Measurements from ENCODE around the gene CFAP92.
"Not testable (repeated sequence)": the region's sequence is repeated elsewhere in the genome, so short reads cannot be mapped to it uniquely, and the experiment has no call there.

CFAP92 gene

GRCh38 chr3:128906031-128906803, 87.7 kb downstream of the CFAP92 start:
- no peak for DNase-seq (ENCODE audit: low read depth in 3 of 3)

GRCh38 chr3:128903501-128903900, 90.4 kb downstream of the CFAP92 start:
- DNase-seq (ENCODE audit: low read depth in 3 of 3), result no peak

DNA sequence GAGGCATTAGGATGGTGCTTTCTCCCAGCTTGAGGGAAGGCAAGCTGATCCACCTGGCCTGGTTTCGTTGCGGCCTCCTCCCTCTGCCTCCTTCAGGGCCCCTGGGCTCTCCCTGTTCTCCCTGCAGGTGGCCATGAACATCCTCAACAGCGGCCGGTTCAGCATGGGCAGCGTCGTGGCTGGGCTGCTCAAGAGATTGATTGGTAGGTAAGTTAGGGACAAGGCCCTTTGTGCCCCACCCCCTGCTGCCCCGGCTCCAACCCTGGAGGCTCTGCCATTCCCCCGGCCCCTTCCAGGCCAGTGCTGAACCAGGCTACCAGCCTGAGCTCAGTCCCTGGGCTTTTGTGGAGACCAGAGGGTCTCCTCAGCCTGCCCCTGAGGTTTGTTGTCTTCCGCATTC, 91.5 kb downstream of the CFAP92 start:
- DNase-seq (ENCODE audit: low read depth in 3 of 3), result no peak

DNA sequence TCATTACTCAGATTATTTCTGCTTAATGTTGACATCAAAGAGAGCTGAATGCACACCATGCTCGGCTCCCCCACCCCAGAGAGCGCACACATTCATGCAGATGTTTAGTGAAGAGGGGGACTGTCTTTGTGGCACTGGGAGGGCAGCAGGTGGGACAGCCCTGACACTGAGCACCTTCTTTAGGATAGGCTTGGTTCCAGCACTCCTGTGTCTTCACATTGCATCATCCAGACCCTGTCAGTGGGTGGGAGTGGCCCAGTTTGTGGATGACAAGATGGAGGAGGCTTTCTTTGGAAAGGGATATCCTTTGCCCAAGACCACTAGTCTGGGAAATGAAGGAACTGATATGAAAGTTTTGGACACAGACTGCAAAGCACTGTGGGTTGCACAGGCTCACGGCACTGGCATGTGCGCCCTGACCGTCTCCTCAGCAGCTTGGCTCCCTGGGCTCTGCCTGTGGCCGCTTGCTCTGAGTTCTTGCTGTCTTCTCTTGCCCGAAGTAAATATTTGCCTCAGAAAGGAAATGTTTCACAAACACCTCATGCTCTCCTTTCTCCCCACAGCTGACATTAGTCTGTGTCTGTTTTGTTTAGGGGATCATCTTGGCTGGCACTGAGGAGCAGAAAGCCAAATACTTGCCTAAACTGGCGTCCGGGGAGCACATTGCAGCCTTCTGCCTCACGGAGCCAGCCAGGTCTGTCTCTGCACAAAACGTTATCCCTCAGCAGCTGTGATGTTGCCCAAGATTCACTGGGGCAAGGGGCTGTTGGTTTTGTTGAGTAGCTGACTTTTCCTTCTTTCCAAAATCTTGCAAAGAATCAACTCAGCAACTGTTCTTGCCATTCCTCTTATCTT, 97.8 kb downstream of the CFAP92 start:
- no peak for DNase-seq (ENCODE audit: low read depth in 3 of 3)

DNA sequence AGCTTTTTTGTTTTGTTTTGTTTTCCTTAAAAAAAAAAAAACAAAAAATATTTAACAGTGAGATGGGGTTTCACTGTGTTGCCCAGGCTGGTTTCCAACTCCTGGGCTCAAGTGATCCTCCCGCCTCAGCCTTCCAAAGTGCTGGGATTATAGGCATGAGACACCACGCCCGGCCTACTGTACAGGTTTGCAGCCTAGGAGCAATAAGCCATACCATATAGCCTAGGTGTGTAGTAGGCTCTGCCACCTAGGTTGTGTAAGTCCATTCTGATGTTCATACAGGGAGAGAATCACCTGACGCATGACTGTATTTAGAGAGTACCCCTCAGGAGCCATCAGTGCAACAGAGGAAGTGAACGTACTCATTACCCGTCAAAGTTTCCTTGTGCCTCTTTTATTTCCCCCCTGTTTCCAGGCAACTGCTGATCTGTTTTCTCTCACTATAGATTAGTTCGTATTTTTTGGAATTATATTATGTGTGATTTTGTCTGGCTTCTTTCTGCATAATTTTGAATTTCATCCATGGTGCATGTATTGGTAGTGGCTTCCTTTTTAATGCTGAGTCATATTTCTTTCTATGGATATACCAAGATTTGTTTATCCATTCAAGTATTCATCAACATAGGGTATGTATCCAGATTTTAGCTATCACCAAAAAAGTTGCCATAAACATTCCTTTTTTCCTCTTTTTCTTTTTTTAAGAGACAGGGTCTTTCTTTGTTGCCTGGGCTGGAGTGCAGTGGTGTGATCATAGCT, 104.6 kb downstream of the CFAP92 start:
- no peak for DNase-seq (ENCODE audit: low read depth in 3 of 3)

DNA sequence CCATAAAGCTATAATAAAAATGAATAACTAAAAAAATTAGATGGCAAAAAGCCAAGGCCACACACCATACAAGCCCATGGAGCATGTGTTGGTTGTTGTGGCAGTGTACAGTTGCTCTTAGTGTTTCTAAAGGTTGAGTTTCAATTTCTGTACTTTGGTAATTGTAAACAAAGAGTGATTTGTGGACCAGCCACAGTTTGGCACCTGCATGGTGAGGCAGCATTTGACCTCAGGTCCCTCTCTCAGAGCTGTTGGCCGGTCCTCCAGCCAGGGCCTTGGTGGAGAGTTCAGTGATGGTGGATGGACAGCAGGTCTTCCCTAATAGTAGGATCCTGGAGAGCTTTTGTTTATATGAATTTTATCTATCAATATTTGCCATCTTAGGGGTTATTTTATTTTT, 108.9 kb downstream of the CFAP92 start:
- no peak for DNase-seq (ENCODE audit: low read depth in 3 of 3)

- no peak for DNase-seq (ENCODE audit: low read depth in 3 of 3)
Measured at GRCh38 chr3:128882719-128883118, 111.2 kb downstream of the CFAP92 start.

DNA sequence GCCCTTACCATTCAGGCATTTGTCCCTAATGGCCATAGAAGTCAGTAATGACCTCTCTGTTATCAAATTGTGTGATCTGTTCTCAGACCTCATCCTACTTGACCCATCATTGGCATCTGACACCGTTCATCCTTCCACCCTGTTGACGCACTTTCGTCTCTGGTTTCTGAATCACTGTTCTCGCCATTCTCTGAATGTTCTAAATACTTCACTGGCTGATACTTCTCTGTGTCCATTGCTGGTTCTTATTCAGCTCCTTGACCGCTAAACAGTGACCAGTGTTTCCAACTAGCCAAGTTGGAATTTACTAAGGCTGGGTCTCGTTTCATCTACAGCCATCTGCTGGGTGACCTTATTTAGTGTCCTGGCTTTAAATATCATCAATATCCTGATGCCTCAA, 112.3 kb downstream of the CFAP92 start:
- no peak for DNase-seq (ENCODE audit: low read depth in 3 of 3)

- DNase-seq (ENCODE audit: low read depth in 3 of 3), result not testable (repeated sequence)
Measured at GRCh38 chr3:128880455-128880854, 113.4 kb downstream of the CFAP92 start.

- DNase-seq (ENCODE audit: low read depth in 3 of 3), result no peak
Measured at GRCh38 chr3:128879991-128880390, 113.9 kb downstream of the CFAP92 start.

GRCh38 chr3:128879125-128879969, 114.5 kb downstream of the CFAP92 start, which contains the start of gene ACAD9:
TSS of gene ACAD9 (plus strand) at chr3:128879620. CDS start at chr3:128879692, 72 bp downstream.
- peak; percentile 95 to 97 (median 96) for DNase-seq (ENCODE audit: low read depth in 3 of 3)

GRCh38 chr3:128878556-128879124, 115.2 kb downstream of the CFAP92 start:
- peak in 2 of 3 experiments; percentile 12 to 13 for DNase-seq (ENCODE audit: low read depth in 3 of 3)

DNA sequence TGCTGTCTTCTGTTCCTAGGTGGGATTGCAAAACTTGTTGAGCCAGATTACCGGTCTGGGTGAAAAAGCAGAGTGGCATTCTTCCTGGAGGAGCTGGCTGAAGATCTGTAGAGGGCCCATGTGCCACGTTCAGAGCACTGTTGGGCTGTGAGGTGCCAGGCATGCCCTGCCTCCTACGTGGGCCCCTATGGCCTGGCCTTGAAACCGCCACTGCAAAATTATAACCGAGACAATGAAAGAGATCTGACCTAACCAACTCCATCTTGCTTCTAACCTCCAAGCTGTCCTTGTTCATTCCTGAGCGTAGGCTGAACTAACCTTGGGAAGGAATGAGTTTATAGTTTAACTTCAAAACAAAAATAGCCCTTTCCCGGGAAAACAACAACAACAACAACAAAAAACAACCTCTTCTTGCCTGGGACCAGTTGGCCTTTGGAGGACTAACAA, 115.8 kb downstream of the CFAP92 start:
- no peak for DNase-seq (ENCODE audit: low read depth in 3 of 3)

DNA sequence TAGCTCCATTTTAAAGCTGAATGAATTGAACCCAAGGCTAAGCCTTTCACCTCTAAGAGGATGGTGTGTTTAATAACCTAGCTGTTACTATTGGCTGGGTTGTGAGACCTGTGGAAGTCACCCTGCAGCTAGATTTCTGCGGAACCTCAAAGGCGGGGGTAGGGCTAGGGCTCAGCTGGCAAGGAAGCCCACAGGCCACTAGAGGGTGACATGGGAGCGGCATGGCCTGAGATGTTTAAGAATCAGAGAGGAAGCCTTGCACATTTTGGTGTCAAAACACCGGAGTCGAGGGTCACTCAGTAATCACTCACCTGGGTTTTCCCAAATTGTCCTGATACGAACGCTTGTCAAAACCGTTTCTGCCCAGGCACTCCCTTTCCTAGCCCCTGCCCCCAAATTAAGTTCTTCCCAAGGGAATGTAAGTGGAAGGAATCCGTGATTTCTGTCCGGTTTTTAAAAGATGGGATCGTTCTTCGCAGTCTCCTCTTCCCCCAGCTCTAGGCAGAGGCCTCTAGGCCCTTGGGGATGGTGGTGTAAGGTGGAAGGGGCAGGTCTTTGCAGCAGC, 118.2 kb downstream of the CFAP92 start:
- peak; percentile 31 to 50 (median 42) for DNase-seq (ENCODE audit: low read depth in 3 of 3)

DNA sequence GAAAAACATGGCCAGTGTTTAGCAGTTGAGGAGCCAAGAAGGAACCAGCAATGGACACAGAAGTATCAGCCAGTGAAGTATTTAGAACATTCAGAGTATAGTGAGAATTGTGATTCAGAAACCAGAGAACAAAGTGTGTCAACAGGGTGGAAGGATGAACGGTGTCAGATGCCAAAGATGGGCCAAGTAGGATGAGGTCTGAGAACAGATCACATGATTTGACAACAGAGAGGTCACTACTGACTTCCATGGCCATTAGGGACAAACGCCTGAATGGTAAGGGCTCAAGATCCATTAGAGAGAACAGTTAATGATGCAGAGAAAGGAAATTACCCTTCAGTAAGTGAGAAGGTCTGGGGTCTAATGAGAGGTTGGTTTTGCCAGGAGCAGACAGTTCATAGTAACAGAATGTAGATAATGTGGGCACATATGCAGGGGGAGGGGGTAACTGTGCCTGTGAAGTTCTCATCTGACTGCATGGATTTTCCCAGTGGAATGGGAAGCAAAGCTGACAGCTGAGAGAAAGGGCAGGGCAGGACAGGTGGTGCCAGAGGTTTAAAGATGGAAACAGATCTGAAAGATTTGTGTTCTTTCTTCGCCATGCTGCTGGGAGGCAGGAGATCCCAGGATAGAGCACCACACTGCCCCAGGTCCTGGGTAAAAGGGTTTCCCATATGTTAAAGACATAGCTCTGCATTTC, 119.2 kb downstream of the CFAP92 start:
- no peak for DNase-seq (ENCODE audit: low read depth in 3 of 3)

DNA sequence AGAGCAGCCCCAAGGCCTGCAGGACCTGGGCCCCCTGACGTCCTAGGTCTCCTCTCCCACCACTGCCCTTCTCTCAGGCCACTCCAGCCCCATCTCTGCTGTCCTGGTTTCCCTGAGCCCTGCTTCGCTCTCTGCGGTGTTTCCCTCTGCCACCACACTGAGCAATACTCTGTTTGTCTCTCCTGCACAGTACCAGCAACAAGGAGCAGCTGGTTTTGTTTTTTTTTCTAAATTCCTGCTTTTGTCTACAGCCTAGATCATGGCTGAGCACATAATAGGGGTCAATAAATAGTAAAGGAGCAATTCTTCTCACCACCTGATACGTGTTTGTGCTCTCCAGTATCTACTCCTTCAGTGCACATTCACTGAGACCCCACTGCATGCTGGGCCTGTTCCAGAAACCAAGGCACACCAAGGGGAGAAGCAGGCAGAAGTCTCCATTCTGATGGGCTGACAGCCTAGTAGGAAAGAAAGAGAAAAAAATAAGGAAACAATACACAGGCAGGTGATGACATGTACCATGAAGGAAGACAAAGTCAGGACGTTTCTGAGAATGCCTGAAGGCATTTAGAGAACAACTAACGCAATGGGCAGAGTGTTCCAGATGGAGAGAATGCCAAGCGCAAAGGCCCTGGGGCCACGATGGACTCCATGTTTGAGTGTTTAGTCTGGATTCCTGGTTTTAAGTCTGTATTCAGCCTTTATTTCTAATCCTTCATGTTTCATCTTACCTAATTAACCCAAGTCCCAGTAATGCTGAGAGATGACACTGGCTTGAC, 120.4 kb downstream of the CFAP92 start:
- no peak for DNase-seq (ENCODE audit: low read depth in 3 of 3)

- DNase-seq (ENCODE audit: low read depth in 3 of 3), result no peak
Measured at GRCh38 chr3:128872744-128873143, 121.1 kb downstream of the CFAP92 start.

GRCh38 chr3:128872282-128872681, 121.6 kb downstream of the CFAP92 start:
- DNase-seq (ENCODE audit: low read depth in 3 of 3), result no peak

DNA sequence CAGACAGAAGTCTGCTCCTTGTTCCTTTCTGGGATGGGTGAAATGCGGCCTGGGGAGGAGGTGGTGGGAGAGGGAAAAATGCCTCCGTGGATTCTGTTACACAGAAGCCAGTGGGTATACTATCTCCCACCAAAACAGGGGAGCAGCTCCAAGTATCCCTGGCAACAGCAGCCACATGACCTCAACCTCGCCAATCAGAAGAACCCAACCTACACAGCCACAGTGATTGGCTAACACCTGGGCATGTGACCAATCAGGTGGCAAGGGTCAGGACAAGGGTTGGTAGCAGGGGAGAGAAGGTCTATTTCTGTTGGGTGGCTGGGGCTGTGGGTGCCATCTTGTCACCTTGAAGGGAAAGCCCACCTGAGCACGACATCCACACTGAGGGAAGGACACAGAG, 123.5 kb downstream of the CFAP92 start:
- no peak for DNase-seq (ENCODE audit: low read depth in 3 of 3)
